GM18868 (cell line): ENCODE data around the gene MRPL21.
"Not testable (repeated sequence)": the region's sequence is repeated elsewhere in the genome, so short reads cannot be mapped to it uniquely, and the experiment has no call there.

Experiments
- ATAC-seq: cut with Tn5 transposase; IDR thresholded peaks from one replicate; pipeline ENCODE4 v1.9.1; 2021; ENCODE audit warnings: mild to moderate bottlenecking, moderate library complexity; ENCODE audit not compliant: unreplicated experiment

Gene MRPL21

DNA sequence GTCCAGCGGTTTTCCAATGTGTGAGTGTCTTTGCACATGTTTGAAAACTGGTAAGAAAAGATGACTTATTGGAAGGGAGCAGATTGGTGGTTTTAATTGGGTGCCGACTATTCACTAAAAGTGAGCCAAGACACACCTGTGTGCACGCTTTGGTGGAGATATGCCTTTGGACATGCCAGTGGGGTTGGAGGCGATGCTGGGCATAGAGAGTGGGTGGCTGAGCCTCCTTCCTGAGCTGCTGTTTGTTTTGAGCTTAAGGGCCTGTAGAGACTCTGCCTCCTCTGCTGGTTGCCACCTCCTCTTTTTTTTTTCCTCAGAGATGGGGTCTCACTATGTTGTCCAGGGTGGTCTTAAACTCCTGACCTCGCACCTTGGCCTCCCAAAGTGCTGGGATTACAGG lies 9.6 kb upstream of the MRPL21 start:
- no peak for ATAC-seq

DNA sequence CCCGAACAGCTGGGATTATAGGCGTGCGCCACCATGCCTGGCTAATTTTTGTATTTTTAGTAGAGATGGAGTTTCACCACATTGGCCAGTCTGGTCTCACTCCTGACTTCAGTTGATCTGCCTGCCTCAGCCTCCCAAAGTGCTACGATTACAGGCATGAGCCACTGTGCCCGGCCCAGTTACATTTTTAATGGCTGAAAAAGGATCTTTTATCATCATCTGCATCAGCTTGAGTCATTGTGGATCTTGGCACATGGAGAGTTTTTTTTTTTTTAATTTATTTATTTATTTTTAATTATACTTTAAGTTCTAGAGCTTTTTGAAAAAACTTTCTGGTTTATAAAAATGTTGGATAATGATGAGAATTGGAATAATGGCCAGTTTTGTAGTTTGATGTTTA lies 8.6 kb upstream of the MRPL21 start:
- no peak for ATAC-seq

DNA sequence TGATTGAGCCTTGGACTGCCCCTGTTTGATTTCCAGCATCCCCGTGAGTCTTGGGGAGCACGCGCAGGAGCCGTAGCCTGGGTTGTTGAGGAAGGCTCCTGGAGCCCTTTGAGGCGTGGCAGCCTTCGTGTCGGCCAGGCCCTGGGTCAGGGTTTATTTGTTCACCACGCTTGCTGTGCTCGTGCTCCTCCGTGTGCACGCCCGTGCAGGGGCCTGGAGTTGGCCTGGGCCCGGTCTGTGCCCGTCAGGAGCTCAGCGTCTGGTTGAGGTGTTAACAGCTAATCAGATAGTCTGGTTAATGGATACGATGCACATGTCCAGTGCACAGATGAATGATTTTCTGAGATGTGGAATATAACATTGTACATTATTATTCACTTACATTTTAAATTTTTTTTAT lies 8.1 kb upstream of the MRPL21 start:
- ATAC-seq = no peak

DNA sequence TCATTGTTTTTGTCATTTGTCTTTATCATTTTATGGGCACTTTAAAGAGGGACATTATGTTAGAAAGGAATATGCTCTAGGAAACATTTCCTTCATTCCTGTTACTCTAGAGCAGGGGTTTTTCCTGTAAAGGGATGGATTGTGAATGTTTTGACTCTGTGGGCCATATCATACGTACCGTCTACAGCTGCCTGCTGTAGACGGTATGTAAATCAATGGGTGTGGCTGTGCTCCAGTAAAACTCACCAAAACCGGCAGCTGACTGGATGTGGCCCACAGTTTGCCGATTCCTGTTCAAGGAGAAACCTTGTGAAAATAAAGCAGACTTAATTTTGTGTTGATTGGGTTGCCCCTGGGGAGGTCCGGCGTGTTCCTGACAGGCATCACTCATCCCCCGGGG lies 7.3 kb upstream of the MRPL21 start:
- ATAC-seq = no peak

DNA sequence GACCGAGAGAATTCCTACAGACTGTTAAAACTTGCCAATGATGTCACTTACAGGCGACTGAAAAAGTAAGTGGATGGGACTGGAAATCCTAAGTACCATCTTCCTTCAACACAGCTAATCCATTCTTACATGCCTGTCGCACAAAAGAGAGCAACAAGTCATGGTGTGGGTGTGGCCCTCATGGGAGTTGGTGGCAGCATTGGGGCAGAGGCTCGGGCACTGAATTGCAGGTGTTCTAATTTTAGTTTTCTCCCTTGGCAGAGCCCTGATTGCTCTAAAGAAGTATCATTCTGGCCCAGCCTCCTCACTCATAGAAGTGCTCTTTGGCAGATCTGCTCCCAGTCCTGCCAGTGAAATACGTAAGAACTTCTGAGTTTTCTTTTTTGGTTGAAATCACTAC lies 4.6 kb upstream of the MRPL21 start:
- no peak for ATAC-seq

DNA sequence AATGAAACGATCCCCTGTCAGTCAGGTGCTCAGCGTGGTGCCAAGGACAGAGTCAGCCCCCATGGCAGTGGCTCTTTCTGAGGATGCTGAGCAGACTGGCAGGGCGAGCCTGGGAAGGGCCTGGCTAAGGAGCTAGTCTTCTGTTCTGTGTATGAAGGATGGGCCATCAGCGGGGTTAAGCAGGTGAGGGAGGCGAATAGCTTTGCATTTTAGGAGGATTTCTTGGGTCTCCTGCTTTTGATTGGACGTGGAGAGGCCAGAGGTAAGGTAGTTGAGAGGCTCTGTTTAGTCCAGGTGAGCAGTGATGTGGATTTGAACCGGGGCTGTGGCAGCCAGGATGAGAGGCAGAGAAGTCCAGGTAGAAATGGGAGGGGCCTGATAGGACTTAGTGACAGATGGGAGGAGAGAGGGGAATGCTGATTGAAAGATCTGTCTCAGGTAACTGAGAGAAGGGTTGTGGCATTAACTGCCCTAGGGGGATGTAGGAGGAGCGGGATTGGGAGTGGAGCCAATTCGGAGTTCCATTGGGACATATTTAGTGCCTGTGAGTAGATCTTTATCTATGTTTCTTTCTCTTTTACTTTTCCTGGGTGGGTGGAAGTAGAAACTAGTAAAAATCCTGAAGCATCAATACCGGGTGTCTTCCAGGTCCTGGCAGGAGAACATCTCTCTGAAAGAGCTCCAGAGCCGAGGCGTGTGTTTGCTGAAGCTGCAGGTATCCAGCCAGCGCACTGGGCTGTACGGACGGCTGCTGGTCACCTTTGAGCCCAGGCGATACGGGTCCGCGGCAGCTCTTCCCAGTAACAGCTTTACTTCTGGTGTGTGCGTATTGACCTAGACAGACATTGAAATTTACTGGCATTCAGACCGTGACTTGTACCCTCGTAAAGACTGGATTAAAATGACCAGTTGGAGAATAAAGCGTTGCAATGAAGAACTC lies 2.1 kb upstream of the MRPL21 start:
- ATAC-seq = no peak

DNA sequence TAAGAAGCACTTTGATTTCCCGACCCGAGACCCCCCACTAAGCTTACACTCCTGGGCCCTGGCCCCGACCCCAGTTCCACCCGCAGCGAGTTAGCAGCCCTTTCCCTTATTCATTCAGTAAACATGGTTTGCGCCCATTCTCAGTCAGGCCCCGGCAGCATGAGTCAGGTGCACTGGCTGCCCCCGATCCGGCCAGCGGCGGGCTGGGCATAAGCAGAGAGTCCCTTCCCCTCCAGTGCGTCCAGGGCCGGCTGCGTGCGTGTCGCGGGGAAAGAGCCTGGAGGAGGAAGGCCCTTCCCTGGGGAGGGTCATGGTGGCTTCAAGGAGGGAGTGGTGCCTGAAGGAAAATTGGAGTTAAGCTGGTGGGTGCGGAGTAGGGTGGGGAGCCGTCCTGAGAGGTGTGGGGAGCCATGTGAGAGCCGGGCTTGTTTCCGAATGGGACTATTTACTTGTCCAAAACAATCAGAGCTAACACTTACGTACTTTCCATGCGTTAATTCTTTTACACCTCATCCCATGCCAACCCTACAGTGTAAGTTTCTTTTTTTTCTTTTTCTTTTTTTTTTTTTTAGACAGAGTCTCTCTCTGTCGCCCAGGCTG lies 716 bp upstream of the MRPL21 start:
- ATAC-seq = peak; percentile 13

DNA sequence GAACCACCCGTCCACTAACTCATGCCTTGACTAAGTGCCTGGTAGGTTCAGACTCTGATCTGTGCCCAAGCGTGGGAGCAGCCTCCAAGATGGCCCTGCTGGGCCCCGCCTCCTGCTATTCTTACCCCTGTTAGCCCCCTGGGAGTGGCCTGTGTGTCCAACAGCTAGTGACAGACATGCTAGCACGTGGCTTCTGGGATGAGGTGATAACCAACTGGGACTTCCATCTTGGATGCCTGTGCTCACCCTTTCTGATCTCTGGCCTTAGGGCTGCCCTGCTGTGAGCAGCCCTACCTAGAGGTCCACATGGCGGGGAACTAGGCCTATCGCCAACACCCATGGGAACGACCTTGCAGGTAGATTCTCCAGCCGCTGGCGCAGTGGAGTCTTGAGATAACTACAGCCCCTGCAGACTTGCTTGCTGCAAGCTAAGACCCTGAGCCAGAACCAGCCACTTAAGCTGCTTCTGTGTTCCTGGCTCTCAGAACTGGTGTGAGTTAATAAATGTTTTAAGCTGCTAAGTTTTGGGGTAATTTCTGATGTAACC lies 2.7 kb downstream of the MRPL21 start:
- no peak for ATAC-seq

DNA sequence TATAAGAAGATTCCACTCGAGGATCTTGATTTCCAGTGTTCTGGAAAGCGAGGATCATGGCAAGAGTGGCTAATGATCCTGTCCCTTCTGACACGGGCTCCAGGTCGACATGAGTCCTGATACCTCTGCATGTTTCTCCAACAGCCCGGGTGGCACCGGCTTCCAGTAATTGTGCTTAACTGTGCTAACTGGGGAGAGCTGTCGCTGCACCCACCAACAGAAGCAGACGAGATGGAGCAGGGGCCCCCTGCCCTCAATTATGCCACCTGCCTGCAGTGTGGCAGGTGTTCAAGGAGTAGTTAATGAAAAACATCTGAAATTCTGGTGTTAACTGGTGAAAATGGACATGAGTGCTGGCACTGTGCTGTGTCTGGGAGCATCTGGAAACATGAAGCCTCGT lies 6.2 kb downstream of the MRPL21 start:
- ATAC-seq = no peak

DNA sequence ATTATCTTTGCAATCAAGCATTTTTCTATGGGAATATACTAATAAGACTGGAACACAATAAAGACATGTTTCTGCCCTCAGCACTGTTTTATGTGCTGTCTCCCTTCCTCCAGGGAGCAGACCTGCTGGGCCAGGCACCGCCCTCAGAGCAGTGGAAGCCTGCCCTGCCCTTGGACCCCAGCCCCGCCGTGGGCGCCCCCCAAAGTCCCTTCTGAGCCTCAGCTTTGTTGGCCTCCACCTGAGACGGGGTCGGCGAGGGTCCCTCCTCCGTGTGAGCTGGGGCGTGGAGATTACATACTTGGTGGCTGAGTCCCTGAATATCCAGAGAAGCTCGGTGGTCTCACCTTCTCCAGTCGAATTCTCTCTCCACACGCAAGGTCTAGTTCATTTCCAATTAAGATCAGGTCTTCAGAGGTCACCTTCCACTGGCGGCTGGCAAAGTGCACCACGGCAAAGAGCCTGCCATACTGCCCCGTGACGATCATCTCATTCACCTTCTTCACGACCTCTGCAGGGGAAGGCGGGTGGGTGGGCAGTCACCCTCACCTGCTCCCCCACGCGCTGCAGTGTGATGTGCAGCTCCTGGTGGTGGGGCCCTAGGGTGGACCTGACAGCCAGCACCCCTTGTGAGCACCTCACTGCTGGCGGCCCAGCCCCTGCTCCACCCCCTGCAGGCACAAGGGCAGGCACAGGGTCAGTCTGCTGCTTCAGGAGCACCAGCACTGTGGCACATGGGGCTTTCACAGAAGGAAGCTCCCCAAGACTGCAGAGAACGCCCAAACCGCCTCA lies 7.3 kb downstream of the MRPL21 start:
- no peak for ATAC-seq

DNA sequence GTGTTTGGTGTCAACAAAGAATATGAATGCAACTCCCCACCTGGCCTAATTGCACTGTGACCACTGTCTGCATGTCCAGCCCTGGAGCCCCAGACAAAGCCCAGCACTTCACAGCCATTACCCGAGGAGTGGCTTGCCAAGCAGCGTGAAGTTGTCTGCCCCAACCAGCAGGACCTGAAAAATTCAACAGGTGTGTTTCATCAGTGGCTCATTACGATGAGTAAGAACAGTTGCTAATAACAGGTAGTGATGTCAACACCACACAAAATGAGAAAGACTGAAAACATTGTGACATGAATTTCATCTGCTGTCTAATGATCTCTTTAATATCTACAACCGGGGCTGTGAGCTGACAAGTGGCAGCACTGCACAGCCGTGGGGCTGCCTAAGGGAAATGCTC lies 10.3 kb downstream of the MRPL21 start:
- no peak for ATAC-seq

DNA sequence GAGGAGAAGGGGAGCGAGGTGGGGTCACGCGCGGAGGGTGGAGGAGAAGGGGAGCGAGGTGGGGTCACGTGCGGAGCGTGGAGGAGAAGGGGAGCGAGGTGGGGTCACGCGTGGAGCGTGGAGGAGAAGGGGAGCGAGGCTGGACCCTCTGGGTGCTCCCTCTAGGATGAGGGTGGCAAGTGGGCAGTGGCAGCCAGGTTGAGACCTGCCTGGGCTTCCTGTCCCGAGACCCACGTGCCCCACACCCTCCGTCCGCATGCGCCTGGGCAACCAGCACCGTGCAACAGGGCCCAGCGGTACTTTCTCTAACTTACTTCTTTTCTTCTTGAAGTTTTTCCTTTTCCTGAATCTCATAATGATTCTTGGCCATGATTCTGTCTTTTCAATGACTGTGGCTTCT lies 11.1 kb downstream of the MRPL21 start:
- no peak for ATAC-seq

DNA sequence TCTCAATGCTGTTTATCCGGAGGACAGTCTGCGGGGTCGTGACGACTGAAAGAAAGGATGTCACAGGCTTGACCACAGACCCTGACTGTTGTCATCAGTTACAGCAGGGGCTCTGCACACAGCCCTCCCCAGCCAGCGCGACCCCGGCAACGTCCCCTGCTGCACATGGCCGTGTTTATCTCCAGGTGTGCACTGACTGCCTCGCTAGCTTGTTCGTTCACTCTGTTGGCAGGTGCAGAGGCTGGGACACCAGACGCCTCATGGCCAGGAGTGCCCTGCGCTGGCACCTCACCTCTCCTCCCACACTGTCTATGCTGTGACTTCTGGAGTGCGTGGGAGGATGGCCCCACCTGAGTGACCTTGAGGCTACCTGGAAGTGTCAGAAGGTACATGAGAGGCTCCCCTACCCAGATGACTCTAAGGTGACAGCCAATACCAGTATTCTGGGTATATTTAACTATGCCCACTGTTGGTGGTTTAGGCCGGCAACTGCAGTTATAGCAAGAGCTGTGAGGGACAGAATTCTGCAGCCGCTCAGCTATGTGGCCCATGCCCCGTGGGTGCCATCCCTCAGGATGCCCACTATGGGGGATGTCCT lies 12.2 kb downstream of the MRPL21 start:
- ATAC-seq = no peak

DNA sequence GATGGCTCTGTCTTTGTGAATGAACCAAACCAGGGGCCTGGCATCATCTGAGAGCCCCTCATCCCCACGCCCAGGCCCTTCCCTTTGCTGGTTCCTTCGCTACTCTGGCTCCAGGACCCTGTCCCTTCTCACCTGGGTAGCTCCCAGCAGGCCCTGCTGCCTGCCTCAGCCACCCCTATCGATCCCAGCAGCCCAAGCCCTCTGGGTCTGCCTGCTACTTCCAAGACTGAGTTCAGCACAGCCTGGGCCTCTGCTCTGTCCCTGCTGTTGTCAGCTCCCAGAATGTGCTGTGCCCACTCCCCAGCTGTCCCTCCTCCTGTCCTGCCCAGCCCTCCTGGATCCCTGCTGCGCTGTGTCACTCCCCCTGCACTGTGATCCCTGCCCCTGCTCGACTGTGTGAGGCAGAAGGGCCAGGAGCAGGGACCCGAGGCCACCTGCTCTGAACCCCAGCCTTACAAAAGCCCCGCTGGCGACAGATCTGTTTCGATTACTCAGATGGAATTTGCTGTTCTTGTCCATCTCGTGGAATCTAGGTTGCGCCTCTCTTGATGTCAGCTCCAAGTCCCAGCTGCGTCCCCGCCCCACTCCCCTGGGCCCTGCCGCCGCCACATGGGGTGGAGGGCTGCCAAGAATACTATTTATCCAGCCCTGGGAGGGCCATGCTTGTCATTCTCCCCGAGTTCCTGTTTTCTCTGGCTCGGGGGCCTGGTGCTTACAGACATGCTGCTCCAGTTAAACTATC lies 13.0 kb downstream of the MRPL21 start:
- no peak for ATAC-seq

DNA sequence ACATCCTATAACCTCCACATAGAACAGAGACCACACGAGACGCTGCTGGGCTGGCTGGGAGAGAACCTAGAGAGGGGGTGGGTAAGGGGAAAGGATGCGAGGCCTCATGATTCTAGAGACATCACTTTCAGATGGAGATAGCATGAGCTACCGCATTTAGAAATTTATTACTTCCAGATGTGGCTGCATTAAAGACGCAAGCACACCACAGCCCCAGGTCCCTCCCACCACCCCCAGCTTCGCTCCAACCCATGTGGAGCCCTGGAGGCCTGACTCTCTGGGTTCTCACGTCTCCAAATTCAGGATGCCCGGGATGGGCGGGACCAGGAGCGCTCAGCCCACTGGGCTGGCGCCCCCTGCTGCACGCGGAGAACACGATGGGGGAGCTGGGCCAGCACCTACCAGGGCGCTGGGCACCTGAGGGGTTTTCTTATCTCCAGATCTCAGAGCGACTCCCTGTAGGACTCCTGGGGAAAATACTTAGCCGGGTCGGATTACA lies 13.6 kb downstream of the MRPL21 start:
- no peak for ATAC-seq

DNA sequence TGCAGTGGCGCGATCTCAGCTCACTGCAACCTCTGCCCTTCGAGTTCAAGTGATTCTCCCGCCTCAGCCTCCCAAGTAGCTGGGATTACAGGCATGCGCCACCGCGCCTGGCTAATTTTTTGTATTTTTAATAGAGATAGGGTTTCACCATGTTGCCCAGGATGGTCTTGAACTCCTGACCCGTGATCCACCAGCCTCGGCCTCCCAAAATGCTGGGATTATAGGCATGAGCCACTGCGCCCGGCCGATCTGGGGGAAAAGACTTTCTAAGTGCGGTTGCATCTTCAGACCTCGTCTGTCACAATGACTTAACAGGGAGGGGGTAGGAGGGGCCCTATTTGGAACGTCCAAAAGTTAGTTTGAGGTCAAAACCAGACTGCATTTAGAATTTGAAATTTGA lies 18.8 kb downstream of the MRPL21 start:
- not testable (repeated sequence) for ATAC-seq

DNA sequence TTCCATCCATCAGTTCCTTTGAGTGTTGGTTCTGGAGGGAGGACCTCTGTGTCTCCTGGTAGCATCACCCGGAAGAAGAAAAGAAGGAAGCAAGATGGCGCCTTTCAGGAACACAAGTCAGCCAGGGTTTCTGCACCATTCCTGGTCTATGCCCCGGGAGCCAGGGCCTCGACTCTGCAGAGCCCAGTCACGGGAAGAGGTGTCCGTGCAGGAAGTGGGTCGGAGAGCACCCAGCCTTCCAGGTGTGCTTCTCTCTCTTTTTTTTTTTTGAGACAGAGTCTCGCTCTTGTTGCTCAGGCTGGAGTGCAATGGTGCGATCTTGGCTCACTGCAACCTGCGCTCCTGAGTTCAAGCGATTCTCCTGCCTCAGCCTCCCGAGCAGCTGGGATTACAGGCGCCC lies 21.2 kb downstream of the MRPL21 start:
- no peak for ATAC-seq

DNA sequence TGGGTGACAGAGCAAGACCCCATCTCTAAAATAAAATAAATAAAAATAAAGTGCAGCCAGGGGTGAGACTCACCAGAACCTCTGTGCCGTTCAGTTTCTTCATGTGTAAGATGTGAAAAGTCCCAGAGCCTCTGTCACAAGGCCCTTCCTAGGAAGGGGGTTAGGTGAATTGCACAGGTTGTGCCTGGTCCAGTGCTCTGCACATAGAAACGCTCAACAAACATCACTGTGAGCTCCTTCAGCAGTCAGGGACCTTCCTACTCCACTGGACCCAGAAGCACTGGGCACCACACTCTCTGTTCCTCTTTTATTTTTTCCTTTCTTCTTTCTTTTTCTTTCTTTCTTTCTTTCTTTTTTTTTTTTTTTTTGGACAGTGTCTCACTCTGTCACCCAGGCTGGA lies 22.3 kb downstream of the MRPL21 start:
- ATAC-seq = no peak

DNA sequence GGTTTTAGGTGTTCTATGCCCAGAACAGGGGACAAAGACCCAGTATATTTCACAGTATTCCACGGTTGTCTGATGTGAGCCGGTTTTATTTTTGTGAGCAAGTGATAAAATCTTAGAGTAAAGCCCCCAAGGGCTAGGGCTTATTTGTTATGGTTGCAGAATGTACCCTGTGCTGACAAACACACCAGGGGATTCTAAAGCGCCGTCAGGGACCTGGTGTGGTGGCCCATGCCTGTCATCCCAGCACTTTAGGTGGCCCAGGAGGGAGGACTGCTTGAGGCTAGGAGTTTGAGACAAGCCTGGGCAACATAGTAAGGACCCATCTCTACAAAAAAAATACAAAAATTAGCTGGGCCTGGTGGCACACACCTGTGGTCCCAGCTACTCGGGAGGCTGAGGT lies 22.8 kb downstream of the MRPL21 start:
- no peak for ATAC-seq

DNA sequence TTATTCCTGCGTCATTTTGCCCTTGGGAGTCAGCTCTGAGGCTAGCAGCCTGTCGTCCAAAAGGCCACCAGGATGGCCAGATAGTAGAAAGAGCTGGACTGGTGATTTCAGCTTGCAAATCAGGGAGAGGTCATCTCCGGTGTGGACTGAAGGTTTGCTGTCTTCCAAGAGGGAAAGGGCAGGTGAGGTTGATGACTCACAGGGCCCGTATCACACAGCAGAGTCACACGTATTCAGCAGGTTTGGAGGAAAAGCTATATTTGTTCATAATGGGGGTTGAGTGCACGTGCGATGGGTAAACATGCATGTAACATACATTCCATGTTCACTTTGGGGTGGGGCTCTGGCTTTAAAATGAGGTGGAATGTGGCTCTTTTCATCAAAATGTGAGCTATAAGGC lies 25.6 kb downstream of the MRPL21 start:
- no peak for ATAC-seq
